GM19452 (cell line): Measurements from ENCODE around the gene RTP5.
"Not testable (repeated sequence)": the region's sequence is repeated elsewhere in the genome, so short reads cannot be mapped to it uniquely, and the experiment has no call there.

Source experiments
- ATAC-seq: cut with Tn5 transposase; IDR thresholded peaks from one replicate; pipeline ENCODE4 v1.9.1; 2021; ENCODE audit not compliant: unreplicated experiment

RTP5 gene

DNA sequence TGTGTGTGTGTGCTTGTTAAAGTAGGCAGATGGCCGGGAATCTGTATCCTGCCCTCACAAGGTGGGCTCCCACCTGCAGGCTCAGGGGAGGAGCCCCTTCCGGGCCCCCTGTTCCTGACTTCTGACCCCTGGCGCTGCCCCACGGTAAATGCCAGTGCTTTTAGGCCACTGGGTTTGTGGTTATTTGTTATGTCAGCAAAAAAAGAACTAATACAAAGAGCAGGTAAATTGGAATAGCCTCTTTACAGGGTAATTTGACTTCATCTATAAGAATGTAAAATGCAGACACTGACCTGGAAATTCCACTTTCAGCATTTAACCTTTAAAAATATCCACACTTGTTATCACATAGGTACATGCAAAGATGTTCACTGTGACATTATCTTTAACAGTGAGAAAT is 44.2 kb downstream of the RTP5 start:
- ATAC-seq = no peak

- no peak for ATAC-seq
Measured at GRCh38 chr2:241914542-241914941, 45.0 kb downstream of the RTP5 start.

- not testable (repeated sequence) for ATAC-seq
Measured at GRCh38 chr2:241921631-241922030, 52.1 kb downstream of the RTP5 start.

GRCh38 chr2:241922411-241922810 is 52.9 kb downstream of the RTP5 start:
- ATAC-seq = no peak

DNA sequence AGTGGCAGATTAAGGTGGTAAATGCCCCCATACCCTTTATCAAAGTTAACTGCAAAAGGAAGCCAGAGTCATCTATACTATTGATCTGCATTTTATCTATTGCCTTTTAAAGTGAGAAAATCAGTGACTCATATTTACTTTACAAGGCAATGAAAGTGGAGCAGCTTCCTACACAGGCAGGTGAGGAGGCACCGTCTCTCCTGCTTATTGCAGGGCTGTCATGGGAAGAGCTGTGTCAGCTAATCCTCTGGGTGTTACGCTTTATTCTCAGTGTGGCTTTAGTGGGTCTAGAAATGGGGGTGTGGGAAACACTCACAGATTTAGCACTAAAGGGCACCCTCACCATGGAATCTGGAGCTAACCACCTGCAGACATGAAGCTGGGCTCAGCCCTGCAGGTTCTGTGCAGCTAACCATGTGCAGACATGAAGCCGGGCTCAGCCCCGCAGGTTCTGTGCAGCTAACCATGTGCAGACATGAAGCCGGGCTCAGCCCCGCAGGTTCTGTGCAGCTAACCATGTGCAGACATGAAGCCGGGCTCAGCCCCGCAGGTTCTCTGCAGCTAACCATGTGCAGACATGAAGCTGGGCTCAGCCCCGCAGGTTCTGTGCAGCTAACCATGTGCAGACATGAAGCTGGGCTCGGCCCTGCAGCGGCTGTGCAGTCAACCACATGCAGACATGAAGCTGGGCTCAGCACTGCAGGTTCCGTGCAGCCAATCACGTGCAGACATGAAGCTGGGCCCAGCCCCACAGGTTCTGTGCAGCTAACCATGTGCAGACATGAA is 53.5 kb downstream of the RTP5 start:
- not testable (repeated sequence) for ATAC-seq
